Chondrocyte (in vitro differentiated cells): ENCODE results near the gene NTRK3. TPM values are rescaled to one million over a fixed set of nuclear protein-coding genes. Genes with fewer than 3 reads are reported as not detected.
A peak's percentile ranks its signal among the peaks of the same experiment; 100 is the strongest.

Source experiments
- DNase-seq: peaks from one replicate; pipeline ENCODE4 v3.0.0; 2021; ENCODE audit warnings: mixed read lengths, low spot score
- H3K27ac Mint-ChIP-seq: one replicate; pipeline ENCODE4 v1.8.0; 2021; ENCODE audit warnings: mild to moderate bottlenecking, moderate library complexity, mixed read lengths; ENCODE audit not compliant: unreplicated experiment
- H3K27me3 Mint-ChIP-seq: 2 replicates; pipeline ENCODE4 v1.8.0; 2021; ENCODE audit warnings: low read depth, mixed read lengths
- H3K36me3 Mint-ChIP-seq: 2 replicates; pipeline ENCODE4 v1.8.0; 2021; ENCODE audit warnings: low read depth, mixed read lengths
- H3K4me1 Mint-ChIP-seq: 2 replicates; pipeline ENCODE4 v1.8.0; 2021; ENCODE audit warnings: low read depth, mild to moderate bottlenecking, mixed read lengths
- H3K4me3 Mint-ChIP-seq: one replicate; pipeline ENCODE4 v1.8.0; 2021; ENCODE audit warnings: mild to moderate bottlenecking, moderate library complexity, mixed read lengths; ENCODE audit not compliant: unreplicated experiment
- H3K9me3 Mint-ChIP-seq: 2 replicates; pipeline ENCODE4 v1.8.0; 2021; ENCODE audit warnings: low read depth, mixed read lengths
- CTCF ChIP-seq: fragments of 200-600 bp; sonication (generic); IDR thresholded peaks from 2 replicates; pipeline ENCODE4 v1.5.0; 2021; ENCODE audit warnings: antibody characterized with exemption, mild to moderate bottlenecking, moderate library complexity
- total RNA-seq: library from RNA; stranded (reverse); gene quantifications from 3 replicates; pipeline ENCODE4 v1.2.1, GENCODE V29; 2021

Gene NTRK3
- total RNA-seq, 1 donor from 2014 or later = not detected

GRCh38 chr15:87817553-87817952, 439.0 kb downstream of the NTRK3 start:
- DNase-seq = no peak
- H3K36me3 Mint-ChIP-seq = no peaks in the 10 kb centered on the region
- H3K9me3 Mint-ChIP-seq = no peaks in the 10 kb centered on the region
- TF ChIP-seq CTCF = no peak
- peaks cover 15% of the 10 kb centered on the region for H3K4me1 Mint-ChIP-seq
- H3K27me3 Mint-ChIP-seq = no peaks in the 10 kb centered on the region
- no peak overlapping the region for H3K4me3 Mint-ChIP-seq
- no peak overlapping the region for H3K27ac Mint-ChIP-seq

- Mint-ChIP-seq H3K36me3 (no peaks in the 10 kb centered on the region), H3K27ac (no peak overlapping the region), H3K9me3 (no peaks in the 10 kb centered on the region), H3K27me3 (no peaks in the 10 kb centered on the region), H3K4me1 (peaks cover 15% of the 10 kb centered on the region), H3K4me3 (no peak overlapping the region)
- no peak for DNase-seq
- TF ChIP-seq CTCF = no peak
Measured at GRCh38 chr15:87816811-87817210, 439.7 kb downstream of the NTRK3 start.

GRCh38 chr15:87816016-87816415, 440.5 kb downstream of the NTRK3 start:
- H3K27me3 Mint-ChIP-seq = no peaks in the 10 kb centered on the region
- DNase-seq = no peak

More at GRCh38 chr15:87816016-87816415, 440.5 kb downstream of the NTRK3 start:
- peaks cover 15% of the 10 kb centered on the region for H3K4me1 Mint-ChIP-seq
- peak overlapping the region; percentile 5 for H3K27ac Mint-ChIP-seq
- no peak for TF ChIP-seq CTCF
- no peak overlapping the region for H3K4me3 Mint-ChIP-seq
- H3K36me3 Mint-ChIP-seq = no peaks in the 10 kb centered on the region
- H3K9me3 Mint-ChIP-seq = no peaks in the 10 kb centered on the region

Other genes with a start within 250 kb of the NTRK3 start
- gene MRPL46, start 210.6 kb upstream of the NTRK3 start, total RNA-seq = 12.7 to 15.7 TPM (median 13.7 TPM) in 3 replicates
- 38.1 to 46.7 TPM (median 42.0 TPM) in 3 replicates for gene MRPS11, start 211.0 kb upstream of the NTRK3 start, total RNA-seq